IMR-90 (cell line): ENCODE results near the gene SLX9. TPM values are rescaled to one million over a fixed set of nuclear protein-coding genes. Genes with fewer than 3 reads are reported as not detected.

ENCODE experiments used
- ATAC-seq: fragments of 200-7000 bp; cut with Tn5 transposase; 2 replicates; pipeline ENCODE4 v1.9.1; 2020; ENCODE audit warnings: low read depth, mild to moderate bottlenecking, moderate library complexity
- BruUV-seq: library from RNA; stranded (reverse); fragments of 400-500 nt; replicated peaks from 2 replicates; lab custom pipeline; 2021; lab: Mats Ljungman, UMichigan
- CTCF ChIA-PET: fragments of 300-600 bp; formaldehyde crosslinking; extraction: SDS; loops from one replicate; lab custom pipeline; 2021; ENCODE audit warnings: antibody characterized with exemption; lab: Yijun Ruan, JAX
- POLR2A ChIA-PET: fragments of 300-600 bp; sonication (Branson Sonifier 250); formaldehyde crosslinking; loops from one replicate; lab custom pipeline; 2022; ENCODE audit warnings: antibody characterized with exemption; ENCODE audit not compliant: unreplicated experiment; lab: Charles Lee
- DNase-seq: peaks from one replicate; pipeline ENCODE4 v3.0.0; 2013
- H2AFZ ChIP-seq: replicated peaks from 2 replicates; pipeline ENCODE3; 2013; ENCODE audit warnings: low read length, mild to moderate bottlenecking; ENCODE audit not compliant: poor library complexity
- H2AK5ac ChIP-seq: 2 replicates; pipeline ENCODE4 v1.6.1; 2013; ENCODE audit warnings: low read depth, low read length, inconsistent platforms
- H2AK9ac ChIP-seq: replicated peaks from 2 replicates; pipeline ENCODE3; 2013; ENCODE audit warnings: mild to moderate bottlenecking, low read depth, low read length, moderate library complexity; ENCODE audit not compliant: poor library complexity
- H2BK120ac ChIP-seq: 2 replicates; pipeline ENCODE4 v1.6.1; 2013; ENCODE audit warnings: low read depth, low read length, inconsistent platforms
- H2BK15ac ChIP-seq: 3 replicates; pipeline ENCODE4 v1.6.1; 2013; ENCODE audit warnings: low read depth, low read length, inconsistent platforms
- H2BK20ac ChIP-seq: 2 replicates; pipeline ENCODE4 v1.6.1; 2013; ENCODE audit warnings: low read depth, mild to moderate bottlenecking, inconsistent platforms, low read length, moderate library complexity
- H2BK5ac ChIP-seq: 2 replicates; pipeline ENCODE4 v1.6.1; 2013; ENCODE audit warnings: mild to moderate bottlenecking, low read depth, low read length, inconsistent platforms; ENCODE audit not compliant: poor library complexity, severe bottlenecking
- H3K14ac ChIP-seq: replicated peaks from 2 replicates; pipeline ENCODE4 v1.6.1; 2013; ENCODE audit warnings: low read depth, low read length, inconsistent platforms
- H3K18ac ChIP-seq: 2 replicates; pipeline ENCODE4 v1.6.1; 2013; ENCODE audit warnings: low read depth, low read length, control low read depth
- H3K23ac ChIP-seq: 2 replicates; pipeline ENCODE4 v1.6.1; 2013; ENCODE audit warnings: low read depth, low read length, inconsistent platforms
- H3K27ac ChIP-seq: 2 replicates; pipeline ENCODE4 v1.5.1; 2013; ENCODE audit warnings: mild to moderate bottlenecking, control low read depth, low read length; ENCODE audit not compliant: insufficient read depth
- H3K27me3 ChIP-seq: 2 replicates; pipeline ENCODE4 v1.6.1; 2013; ENCODE audit warnings: low read length; ENCODE audit not compliant: control insufficient read depth, insufficient read depth
- H3K36me3 ChIP-seq: 2 replicates; pipeline ENCODE4 v1.6.1; 2013; ENCODE audit warnings: low read length, mixed read lengths; ENCODE audit not compliant: control insufficient read depth, insufficient read depth
- H3K4ac ChIP-seq: 2 replicates; pipeline ENCODE4 v1.6.1; 2013; ENCODE audit warnings: low read depth, low read length, inconsistent platforms
- H3K4me1 ChIP-seq: 2 replicates; pipeline ENCODE4 v1.6.1; 2013; ENCODE audit warnings: low read length, mixed read lengths; ENCODE audit not compliant: control insufficient read depth, insufficient read depth
- H3K4me2 ChIP-seq: 2 replicates; pipeline ENCODE4 v1.6.1; 2013; ENCODE audit warnings: low read depth, mild to moderate bottlenecking, control low read depth, low read length, moderate library complexity
- H3K4me3 ChIP-seq: 2 replicates; pipeline ENCODE4 v1.5.1; 2013; ENCODE audit warnings: low read depth, mild to moderate bottlenecking, control low read depth, low read length, moderate library complexity; ENCODE audit not compliant: insufficient read depth
- H3K56ac ChIP-seq: 2 replicates; pipeline ENCODE4 v1.6.1; 2013; ENCODE audit warnings: low read length, inconsistent platforms; ENCODE audit not compliant: insufficient read depth; ENCODE audit errors: extremely low read depth
- H3K79me1 ChIP-seq, 2 experiments: 2 replicates each; pipeline ENCODE4 v1.6.1; 2013; ENCODE audit warnings: low read length in 2 of 2, inconsistent platforms in 1 of 2, low read depth in 1 of 2
- H3K9ac ChIP-seq: 2 replicates; pipeline ENCODE4 v1.6.1; 2013; ENCODE audit warnings: low read depth, low read length, control low read depth
- H3K9me1 ChIP-seq: 2 replicates; pipeline ENCODE4 v1.6.1; 2013; ENCODE audit warnings: low read length, inconsistent platforms; ENCODE audit not compliant: insufficient read depth
- H3K9me3 ChIP-seq: 2 replicates; pipeline ENCODE4 v1.6.1; 2013; ENCODE audit warnings: low read length; ENCODE audit not compliant: control insufficient read depth, insufficient read depth
- H4K20me1 ChIP-seq: 2 replicates; pipeline ENCODE4 v1.6.1; 2013; ENCODE audit warnings: low read length, inconsistent platforms; ENCODE audit not compliant: insufficient read depth
- H4K5ac ChIP-seq: 2 replicates; pipeline ENCODE4 v1.6.1; 2013; ENCODE audit warnings: mild to moderate bottlenecking, low read depth, low read length, control low read depth
- H4K8ac ChIP-seq, 2 experiments: 2 replicates each; pipeline ENCODE4 v1.6.1; 2013; ENCODE audit warnings: low read depth in 2 of 2, low read length in 2 of 2, control low read depth in 1 of 2, inconsistent platforms in 1 of 2
- H4K91ac ChIP-seq: 2 replicates; pipeline ENCODE4 v1.6.1; 2013; ENCODE audit warnings: low read depth, low read length, inconsistent platforms; ENCODE audit not compliant: insufficient read depth
- BHLHE40 ChIP-seq: fragments of 150-350 bp; IDR thresholded peaks from 2 replicates; pipeline ENCODE4 v1.6.1; 2016; ENCODE audit warnings: mild to moderate bottlenecking, low read depth, low read length
- CEBPB ChIP-seq: IDR thresholded peaks from 2 replicates; pipeline ENCODE4 v1.6.1; 2012; ENCODE audit warnings: low read depth, low read length, improper control_type of control experiment
- CHD1 ChIP-seq: IDR thresholded peaks from 2 replicates; pipeline ENCODE4 v1.6.1; 2012; ENCODE audit warnings: low read depth, low read length, improper control_type of control experiment
- MXI1 ChIP-seq: IDR thresholded peaks from 2 replicates; pipeline ENCODE4 v1.6.1; 2012; ENCODE audit warnings: low read depth, mild to moderate bottlenecking, low read length, moderate library complexity, borderline replicate concordance
- POLR2A ChIP-seq: IDR thresholded peaks from 2 replicates; pipeline ENCODE4 v1.6.1; 2012; ENCODE audit warnings: mild to moderate bottlenecking, low read depth, low read length
- RAD21 ChIP-seq: IDR thresholded peaks from 2 replicates; pipeline ENCODE4 v1.6.1; 2012; ENCODE audit warnings: low read length, improper control_type of control experiment
- RCOR1 ChIP-seq: IDR thresholded peaks from 2 replicates; pipeline ENCODE4 v1.6.1; 2012; ENCODE audit warnings: mild to moderate bottlenecking, low read length, improper control_type of control experiment; ENCODE audit not compliant: insufficient replicate concordance
- RFX5 ChIP-seq: IDR thresholded peaks from 2 replicates; pipeline ENCODE4 v1.8.0; 2012; ENCODE audit warnings: low read depth, mild to moderate bottlenecking, low read length, moderate library complexity
- SMC3 ChIP-seq: fragments of 150-350 bp; IDR thresholded peaks from 2 replicates; pipeline ENCODE4 v1.6.1; 2016; ENCODE audit warnings: low read depth, mild to moderate bottlenecking, antibody characterized with exemption, low read length, moderate library complexity
- WGBS, 2 experiments: methylation state at CpG; one replicate each; pipeline versions ENCODE4 v1.1.5 to v1.1.7; 2013; ENCODE audit warnings: missing lambda C conversion rate in 2 of 2; ENCODE audit not compliant: insufficient read length in 1 of 2; ENCODE audit errors: extremely low coverage in 2 of 2; 5-methylcytosine and 5-hydroxymethylcytosine counted together
- dilution Hi-C: fragments of 300-500 bp; cut with HindIII; formaldehyde crosslinking; loops from one replicate; pipeline ENCODE4 v1.14.3; 2018; ENCODE audit warnings: low sequenced_read_pairs; ENCODE audit not compliant: unreplicated experiment
- in situ Hi-C: fragments of 300-500 bp; cut with MboI; formaldehyde crosslinking; loops from 3 replicates; pipeline ENCODE4 v1.14.3; 2019; ENCODE audit warnings: low sequenced_read_pairs, inconsistent platforms, mixed read lengths
- intact Hi-C: fragments of 100-400 bp; cut with micrococcal nuclease; formaldehyde crosslinking; loops from 2 replicates; pipeline ENCODE4 v1.10.0; 2022
- polyA plus RNA-seq, 3 experiments: library from polyadenylated mRNA; depleted of rRNA; stranded (reverse); fragments of >200 nt; gene quantifications; 2 replicates each; pipeline ENCODE4 v1.2.3, GENCODE V29; 2012; ENCODE audit warnings: low replicate concordance in 1 of 3
- total RNA-seq: library from RNA; depleted of rRNA; stranded (reverse); fragments of >200 nt; gene quantifications from 2 replicates; pipeline ENCODE4 v1.2.3, GENCODE V29; 2012
- TF ChIP-seq, protein P1 (sequence below): fragments of 150-350 bp; IDR thresholded peaks from 2 replicates; pipeline ENCODE4 v1.6.1; 2016; ENCODE audit warnings: low read depth, mild to moderate bottlenecking, low read length, moderate library complexity, borderline replicate concordance

The SLX9 gene
- total and polyA plus RNA-seq, 2 of the 4 experiments (the other 2 are of a cell fraction) = 10.4 to 21.7 TPM

DNA sequence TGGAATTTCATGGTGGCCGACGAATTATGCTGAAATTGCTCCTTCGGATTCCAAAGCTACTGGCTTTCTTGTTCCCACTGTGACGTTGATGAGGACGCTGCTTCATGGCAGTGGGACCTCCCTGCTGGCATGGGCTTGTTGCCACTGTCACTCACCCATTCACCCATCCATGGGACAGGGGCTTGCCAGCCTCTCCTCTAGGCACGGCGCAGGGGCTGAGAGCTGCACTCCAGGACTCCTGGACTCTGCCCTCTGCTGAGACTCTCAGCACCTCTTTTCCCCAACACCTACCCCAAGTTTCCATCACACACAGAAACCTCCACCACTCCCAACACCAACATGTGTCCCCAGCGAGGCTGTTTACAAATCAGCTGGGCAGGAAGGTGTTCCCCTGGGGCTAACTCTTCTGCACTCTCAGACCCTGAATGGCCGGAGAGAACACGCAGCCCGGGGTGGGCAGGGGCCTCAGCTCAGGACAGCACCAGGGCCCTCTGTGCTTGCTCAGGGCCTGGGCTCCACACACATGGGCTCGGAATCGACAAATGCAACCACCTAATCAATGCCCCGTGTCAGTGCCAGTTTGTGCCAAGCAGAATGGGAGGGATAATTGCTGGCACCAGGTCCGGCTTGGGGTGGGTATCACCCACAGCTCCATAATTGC lies 22.3 kb upstream of the SLX9 start:
- no peak overlapping the region for H2AFZ ChIP-seq
- TF ChIP-seq SMC3 = no peak
- no peak for TF ChIP-seq CEBPB
- TF ChIP-seq BHLHE40 = no peak
- TF ChIP-seq MXI1 = no peak
- no peak for TF ChIP-seq RCOR1
- no peak for TF ChIP-seq POLR2A
- TF ChIP-seq RFX5 = no peak
- TF ChIP-seq, protein P1, sequence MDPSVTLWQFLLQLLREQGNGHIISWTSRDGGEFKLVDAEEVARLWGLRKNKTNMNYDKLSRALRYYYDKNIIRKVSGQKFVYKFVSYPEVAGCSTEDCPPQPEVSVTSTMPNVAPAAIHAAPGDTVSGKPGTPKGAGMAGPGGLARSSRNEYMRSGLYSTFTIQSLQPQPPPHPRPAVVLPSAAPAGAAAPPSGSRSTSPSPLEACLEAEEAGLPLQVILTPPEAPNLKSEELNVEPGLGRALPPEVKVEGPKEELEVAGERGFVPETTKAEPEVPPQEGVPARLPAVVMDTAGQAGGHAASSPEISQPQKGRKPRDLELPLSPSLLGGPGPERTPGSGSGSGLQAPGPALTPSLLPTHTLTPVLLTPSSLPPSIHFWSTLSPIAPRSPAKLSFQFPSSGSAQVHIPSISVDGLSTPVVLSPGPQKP = no peak
- TF ChIP-seq CHD1 = no peak
- TF ChIP-seq RAD21 = no peak
- no peak overlapping the region for H4K5ac ChIP-seq
- no peak for ATAC-seq
- H3K4me1 ChIP-seq = no peaks in the 10 kb centered on the region
- no peak overlapping the region for H4K8ac ChIP-seq
- H3K4me2 ChIP-seq = no peak overlapping the region
- no peak overlapping the region for H3K4ac ChIP-seq
- no TSS peak for BruUV-seq
- H2AK9ac ChIP-seq = no peak overlapping the region
- CTCF ChIA-PET = no interaction called here
- peaks cover 3% of the 10 kb centered on the region; the same call in 1 of the 2 replicates for H4K20me1 ChIP-seq
- dilution Hi-C loops (no loop called here), intact Hi-C loops (no loop called here), in situ Hi-C loops (no loop called here)
- H2BK15ac ChIP-seq = no peak overlapping the region
- H2BK120ac ChIP-seq = no peak overlapping the region
- H3K27me3 ChIP-seq = peaks cover 64% of the 10 kb centered on the region
- H3K9me3 ChIP-seq = no peaks in the 10 kb centered on the region
- no peak overlapping the region for H4K91ac ChIP-seq
- no peak overlapping the region for H3K23ac ChIP-seq
- no peak overlapping the region for H2AK5ac ChIP-seq
- POLR2A ChIA-PET = no interaction called here
- H3K9me1 ChIP-seq = 0 out of 2 replicates have a peak, but pooled peaks cover 2% of the 10 kb centered on the region
- no peak overlapping the region for H3K4me3 ChIP-seq
- no peak overlapping the region for H2BK20ac ChIP-seq
- H3K56ac ChIP-seq = no peak overlapping the region
- H3K27ac ChIP-seq = no peak overlapping the region
- no peak for DNase-seq
- no peak overlapping the region for H3K9ac ChIP-seq
- H3K18ac ChIP-seq = no peak overlapping the region
- WGBS, 2 experiments = 85% methylated on average over 11 of the region's 15 CpGs; no CpG with 5 or more reads in 1 of the 2 experiments
- H3K36me3 ChIP-seq = no peaks in the 10 kb centered on the region
- no peak overlapping the region for H3K14ac ChIP-seq
- H2BK5ac ChIP-seq = no peak overlapping the region
- H3K79me1 ChIP-seq = no peaks in the 10 kb centered on the region
